Measurements from ENCODE around the gene GPR158. TPM values are rescaled to one million over a fixed set of nuclear protein-coding genes. Genes with fewer than 3 reads are reported as not detected.

The GPR158 gene
- total and polyA plus RNA-seq, 8 donors, result 0.06 to 1.2 (median 0.24) TPM

- Histone ChIP-seq H3K27me3 (peaks cover 0 to 10% (median 0%) of the 10 kb centered on the region in 4 donors), H3K4me3 (no peak overlapping the region), H3K27ac (no peak overlapping the region), H3K4me1 (no peaks in the 10 kb centered on the region), H3K9me3 (no peaks in the 10 kb centered on the region), H3K36me3 (no peaks in the 10 kb centered on the region)
- no peak for TF ChIP-seq CTCF (IDR thresholded peaks at IDR 0.05)
- ATAC-seq (no peak), FAIRE-seq (no peak), DNase-seq (no peak)
- WGBS, 2 donors, result 55 to 59% methylated on average over 4 of the region's 4 CpGs
- intact Hi-C loops (cut with DNase I), result no loop called here
Observed at GRCh38 chr10:25169740-25170139, 5.1 kb upstream of the GPR158 start.

GRCh38 chr10:25170627-25171026 is 4.2 kb upstream of the GPR158 start:
- intact Hi-C loops (cut with DNase I), result no loop called here
- ATAC-seq (no peak), FAIRE-seq (no peak), DNase-seq (no peak)
- no peak for TF ChIP-seq CTCF (IDR thresholded peaks at IDR 0.05)
- Histone ChIP-seq H3K9me3 (no peaks in the 10 kb centered on the region), H3K27me3 (peaks cover 0 to 13% (median 0%) of the 10 kb centered on the region in 4 donors), H3K4me1 (peaks cover 0 to 4% (median 4%) of the 10 kb centered on the region in 3 donors), H3K4me3 (no peak overlapping the region), H3K36me3 (no peaks in the 10 kb centered on the region), H3K27ac (no peak overlapping the region)
- WGBS, 2 donors, result 23 to 37% methylated on average over 1 of the region's 1 CpG

- intact Hi-C loops (cut with DNase I), result no loop called here
- peak overlapping the region in 2 of 4 donors; percentile 52 to 71 for H3K4me3 ChIP-seq
- WGBS, 2 donors, result 3% methylated on average over 65 to 66 of the region's 66 CpGs
- no peak for TF ChIP-seq CTCF (IDR thresholded peaks at IDR 0.05)
- ATAC-seq (peak; percentile 43 to 52 (median 47)), FAIRE-seq (no peak), DNase-seq (peak; percentile 15 to 82 (median 22))
- H3K36me3 ChIP-seq, result no peaks in the 10 kb centered on the region
- H3K27ac ChIP-seq, result no peak overlapping the region
- H3K27me3 ChIP-seq, result peaks cover 0 to 42% (median 13%) of the 10 kb centered on the region in 4 donors
- H3K4me1 ChIP-seq, result peaks cover 0 to 12% (median 9%) of the 10 kb centered on the region in 3 donors
- no peaks in the 10 kb centered on the region for H3K9me3 ChIP-seq
Observed at GRCh38 chr10:25175527-25176420, 973 bp downstream of the GPR158 start.

GRCh38 chr10:25176421-25176968 is 1.7 kb downstream of the GPR158 start:
- H3K4me1 ChIP-seq, result peaks cover 0 to 12% (median 9%) of the 10 kb centered on the region in 3 donors
- no peak for TF ChIP-seq CTCF (IDR thresholded peaks at IDR 0.05)
- H3K27ac ChIP-seq, result no peak overlapping the region
- intact Hi-C loops (cut with DNase I), result no loop called here
- DNase-seq (peak in 3 of 6 donors; percentile 11 to 52 (median 49)), ATAC-seq (no peak), FAIRE-seq (no peak)
- WGBS, 2 donors, result 2 to 3% methylated on average over 35 to 36 of the region's 36 CpGs
- peak overlapping the region in 1 of 4 donors; percentile 71 for H3K4me3 ChIP-seq
- no peaks in the 10 kb centered on the region for H3K9me3 ChIP-seq
- no peaks in the 10 kb centered on the region for H3K36me3 ChIP-seq
- H3K27me3 ChIP-seq, result peaks cover 0 to 42% (median 13%) of the 10 kb centered on the region in 4 donors
